IPS-15b (cell line): ENCODE measurements around the gene SCAP.

Experiments used
- H3K27me3 ChIP-seq: one replicate; pipeline ENCODE4 v1.6.1; 2013; ENCODE audit warnings: low read length; ENCODE audit not compliant: control insufficient read depth, insufficient read depth
- H3K36me3 ChIP-seq: one replicate; pipeline ENCODE4 v1.6.1; 2013; ENCODE audit warnings: low read length; ENCODE audit not compliant: control insufficient read depth, insufficient read depth
- H3K4me1 ChIP-seq: one replicate; pipeline ENCODE4 v1.6.1; 2013; ENCODE audit warnings: mild to moderate bottlenecking, low read length; ENCODE audit not compliant: control insufficient read depth, insufficient read depth
- H3K4me3 ChIP-seq: one replicate; pipeline ENCODE4 v1.5.1; 2013; ENCODE audit warnings: low read depth, low read length
- H3K9ac ChIP-seq: one replicate; pipeline ENCODE4 v1.6.1; 2013; ENCODE audit warnings: low read depth, mild to moderate bottlenecking, low read length
- H3K9me3 ChIP-seq: one replicate; pipeline ENCODE4 v1.6.1; 2013; ENCODE audit warnings: mild to moderate bottlenecking, low read length; ENCODE audit not compliant: control insufficient read depth, insufficient read depth

SCAP gene

DNA sequence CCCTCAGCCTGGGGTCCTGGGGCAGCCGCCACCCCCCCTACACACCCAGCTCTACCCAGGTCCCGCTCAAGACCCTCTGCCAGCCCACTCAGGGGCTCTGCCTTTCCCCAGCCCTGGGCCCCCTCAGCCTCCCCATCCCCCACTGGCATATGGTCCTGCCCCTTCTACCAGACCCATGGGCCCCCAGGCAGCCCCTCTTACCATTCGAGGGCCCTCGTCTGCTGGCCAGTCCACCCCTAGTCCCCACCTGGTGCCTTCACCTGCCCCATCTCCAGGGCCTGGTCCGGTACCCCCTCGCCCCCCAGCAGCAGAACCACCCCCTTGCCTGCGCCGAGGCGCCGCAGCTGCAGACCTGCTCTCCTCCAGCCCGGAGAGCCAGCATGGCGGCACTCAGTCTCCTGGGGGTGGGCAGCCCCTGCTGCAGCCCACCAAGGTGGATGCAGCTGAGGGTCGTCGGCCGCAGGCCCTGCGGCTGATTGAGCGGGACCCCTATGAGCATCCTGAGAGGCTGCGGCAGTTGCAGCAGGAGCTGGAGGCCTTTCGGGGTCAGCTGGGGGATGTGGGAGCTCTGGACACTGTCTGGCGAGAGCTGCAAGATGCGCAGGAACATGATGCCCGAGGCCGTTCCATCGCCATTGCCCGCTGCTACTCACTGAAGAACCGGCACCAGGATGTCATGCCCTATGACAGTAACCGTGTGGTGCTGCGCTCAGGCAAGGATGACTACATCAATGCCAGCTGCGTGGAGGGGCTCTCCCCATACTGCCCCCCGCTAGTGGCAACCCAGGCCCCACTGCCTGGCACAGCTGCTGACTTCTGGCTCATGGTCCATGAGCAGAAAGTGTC lies 64.7 kb downstream of the SCAP start:
- Histone ChIP-seq H3K9me3 (no peaks in the 10 kb centered on the region), H3K4me3 (no peak overlapping the region), H3K36me3 (peaks cover 82% of the 10 kb centered on the region), H3K4me1 (no peaks in the 10 kb centered on the region), H3K9ac (no peak overlapping the region), H3K27me3 (no peaks in the 10 kb centered on the region)

- H3K4me1 ChIP-seq: no peaks in the 10 kb centered on the region
- H3K4me3 ChIP-seq: no peak overlapping the region
- no peaks in the 10 kb centered on the region for H3K27me3 ChIP-seq
- no peaks in the 10 kb centered on the region for H3K9me3 ChIP-seq
- peaks cover 80% of the 10 kb centered on the region for H3K36me3 ChIP-seq
- H3K9ac ChIP-seq: no peak overlapping the region
Measured at GRCh38 chr3:47410417-47410720, 65.4 kb downstream of the SCAP start.

GRCh38 chr3:47409688-47410416 lies 65.9 kb downstream of the SCAP start:
- no peak overlapping the region for H3K4me3 ChIP-seq
- peaks cover 74% of the 10 kb centered on the region for H3K36me3 ChIP-seq
- H3K4me1 ChIP-seq: no peaks in the 10 kb centered on the region
- H3K27me3 ChIP-seq: no peaks in the 10 kb centered on the region
- H3K9ac ChIP-seq: no peak overlapping the region
- no peaks in the 10 kb centered on the region for H3K9me3 ChIP-seq

- H3K36me3 ChIP-seq: peaks cover 69% of the 10 kb centered on the region
Measured at GRCh38 chr3:47409284-47409683, 66.5 kb downstream of the SCAP start.

GRCh38 chr3:47408839-47409229 lies 66.9 kb downstream of the SCAP start:
- no peaks in the 10 kb centered on the region for H3K27me3 ChIP-seq
- no peaks in the 10 kb centered on the region for H3K4me1 ChIP-seq
- no peaks in the 10 kb centered on the region for H3K9me3 ChIP-seq
- H3K36me3 ChIP-seq: peaks cover 64% of the 10 kb centered on the region
- H3K4me3 ChIP-seq: no peak overlapping the region
- no peak overlapping the region for H3K9ac ChIP-seq

More at GRCh38 chr3:47409284-47409683, 66.5 kb downstream of the SCAP start:
- Histone ChIP-seq H3K4me3 (no peak overlapping the region), H3K4me1 (no peaks in the 10 kb centered on the region), H3K27me3 (no peaks in the 10 kb centered on the region), H3K9ac (no peak overlapping the region), H3K9me3 (no peaks in the 10 kb centered on the region)

DNA sequence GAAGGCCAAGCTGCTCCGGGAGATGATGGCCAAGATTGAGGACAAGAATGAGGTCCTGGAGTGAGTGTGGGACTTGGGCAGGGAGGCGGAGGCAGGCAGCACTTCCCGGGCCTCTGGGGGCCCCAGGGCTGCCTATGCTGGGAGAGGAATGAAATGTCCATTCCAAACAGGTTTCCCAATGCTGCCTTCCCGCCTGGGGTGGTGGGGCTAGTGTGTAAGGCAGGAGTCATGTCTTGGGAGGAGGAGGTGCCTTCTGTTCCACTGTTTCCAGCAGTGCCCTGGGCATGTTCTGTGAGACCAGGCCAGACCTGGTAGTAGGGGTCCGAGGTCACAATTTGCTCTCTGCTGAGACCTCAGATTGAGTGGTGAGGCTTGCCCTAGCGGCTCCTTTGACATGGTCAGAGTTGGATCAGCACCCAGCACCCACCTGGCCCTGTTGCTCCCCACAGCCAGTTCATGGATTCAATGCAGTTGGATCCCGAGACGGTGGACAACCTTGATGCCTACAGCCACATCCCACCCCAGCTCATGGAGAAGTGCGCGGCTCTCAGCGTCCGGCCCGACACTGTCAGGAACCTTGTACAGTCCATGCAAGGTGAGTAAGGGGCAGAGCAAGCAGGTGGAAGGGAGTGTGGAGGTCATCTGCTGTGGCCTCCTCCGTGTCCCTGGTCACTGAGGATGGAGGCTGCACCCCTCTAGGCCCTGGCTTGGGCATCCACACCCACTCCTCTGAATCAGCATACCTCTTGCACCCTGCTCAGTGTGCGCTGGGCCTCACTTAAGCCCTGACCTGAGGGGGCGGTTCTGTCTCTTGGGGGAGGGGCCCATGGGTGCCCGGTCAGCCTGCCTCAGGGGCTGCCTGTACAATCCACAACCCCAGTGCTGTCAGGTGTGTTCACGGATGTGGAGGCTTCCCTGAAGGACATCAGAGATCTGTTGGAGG lies 67.6 kb downstream of the SCAP start:
- H3K27me3 ChIP-seq: no peaks in the 10 kb centered on the region
- H3K9ac ChIP-seq: no peak overlapping the region
- H3K4me1 ChIP-seq: no peaks in the 10 kb centered on the region
- no peaks in the 10 kb centered on the region for H3K9me3 ChIP-seq
- H3K4me3 ChIP-seq: no peak overlapping the region
- H3K36me3 ChIP-seq: peaks cover 58% of the 10 kb centered on the region

DNA sequence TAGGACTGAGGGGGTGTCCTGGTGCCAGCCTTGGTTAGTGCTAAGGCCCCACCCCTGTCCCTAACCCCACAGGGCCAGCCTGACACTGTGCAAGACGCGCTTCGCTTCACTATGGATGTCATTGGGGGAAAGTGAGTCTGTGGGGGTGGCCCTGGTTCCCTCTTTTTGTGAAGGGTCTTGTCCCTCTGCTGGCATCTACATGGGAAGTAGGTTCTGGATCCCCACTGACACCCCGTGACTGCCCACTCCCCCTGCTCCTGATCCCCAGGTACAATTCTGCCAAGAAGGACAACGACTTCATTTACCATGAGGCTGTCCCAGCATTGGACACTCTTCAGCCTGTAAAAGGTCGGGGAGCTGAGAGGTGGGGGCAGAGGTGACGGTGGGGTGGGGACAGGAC lies 68.5 kb downstream of the SCAP start:
- Histone ChIP-seq H3K9ac (no peak overlapping the region), H3K36me3 (peaks cover 49% of the 10 kb centered on the region), H3K4me3 (no peak overlapping the region), H3K27me3 (no peaks in the 10 kb centered on the region), H3K4me1 (no peaks in the 10 kb centered on the region), H3K9me3 (no peaks in the 10 kb centered on the region)

GRCh38 chr3:47406762-47407149 lies 69.0 kb downstream of the SCAP start:
- no peak overlapping the region for H3K4me3 ChIP-seq
- no peaks in the 10 kb centered on the region for H3K27me3 ChIP-seq
- H3K9me3 ChIP-seq: no peaks in the 10 kb centered on the region
- H3K36me3 ChIP-seq: peaks cover 47% of the 10 kb centered on the region
- H3K4me1 ChIP-seq: no peaks in the 10 kb centered on the region
- no peak overlapping the region for H3K9ac ChIP-seq

- Histone ChIP-seq H3K9ac (no peak overlapping the region), H3K36me3 (peaks cover 41% of the 10 kb centered on the region), H3K4me1 (no peaks in the 10 kb centered on the region), H3K4me3 (no peak overlapping the region), H3K27me3 (no peaks in the 10 kb centered on the region), H3K9me3 (no peaks in the 10 kb centered on the region)
Measured at GRCh38 chr3:47405820-47406761, 69.7 kb downstream of the SCAP start.

- Histone ChIP-seq H3K36me3 (peaks cover 36% of the 10 kb centered on the region), H3K9me3 (no peaks in the 10 kb centered on the region), H3K9ac (no peak overlapping the region), H3K4me1 (no peaks in the 10 kb centered on the region), H3K4me3 (no peak overlapping the region), H3K27me3 (no peaks in the 10 kb centered on the region)
Measured at GRCh38 chr3:47404955-47405790, 70.6 kb downstream of the SCAP start.
